Left ventricle myocardium inferior (tissue), 1 donor: Measurements from ENCODE around the gene NDUFAF5. TPM values are rescaled to one million over a fixed set of nuclear protein-coding genes. Genes with fewer than 3 reads are reported as not detected.

Source experiments
- DNase-seq: peaks from one replicate; pipeline ENCODE4 v3.0.0-alpha.2; 2020
- H3K27ac ChIP-seq: fragments of 200-600 bp; replicated peaks from 2 replicates; pipeline ENCODE4 v1.8.0; 2021
- H3K27me3 ChIP-seq: fragments of 200-600 bp; 2 replicates; pipeline ENCODE4 v1.8.0; 2021; ENCODE audit warnings: low read depth
- H3K36me3 ChIP-seq: fragments of 200-600 bp; 2 replicates; pipeline ENCODE4 v1.8.0; 2021
- H3K4me1 ChIP-seq: fragments of 200-600 bp; 2 replicates; pipeline ENCODE4 v1.8.0; 2021
- H3K4me3 ChIP-seq: fragments of 200-600 bp; 2 replicates; pipeline ENCODE4 v1.8.0; 2021; ENCODE audit warnings: mild to moderate bottlenecking, moderate library complexity
- H3K9me3 ChIP-seq: fragments of 200-600 bp; replicated peaks from 2 replicates; pipeline ENCODE4 v1.8.0; 2021
- intact Hi-C: fragments of 100-400 bp; cut with micrococcal nuclease; formaldehyde crosslinking; loops from one replicate; pipeline ENCODE4 v1.11.0; 2022
- total RNA-seq: library from RNA; stranded (reverse); fragmentation: NEBNext Ultra II Directional; extraction: Animal tissue kit (Norgen Biotek cat#: 25700); gene quantifications from one replicate; pipeline ENCODE4 v1.2.1, GENCODE V29; 2021
- TF ChIP-seq, protein P1 (sequence below): fragments of 200-600 bp; IDR thresholded peaks from 2 replicates; pipeline ENCODE4 v1.8.0; 2021; ENCODE audit warnings: antibody characterized with exemption, mild to moderate bottlenecking, borderline replicate concordance
- donor health status: DM: no; HTN: yes; CAD: no; lungs with severe emphysema.

The NDUFAF5 gene
- total RNA-seq, 1 donor from 2014 or later = 60.2 TPM

- TF ChIP-seq, protein P1, sequence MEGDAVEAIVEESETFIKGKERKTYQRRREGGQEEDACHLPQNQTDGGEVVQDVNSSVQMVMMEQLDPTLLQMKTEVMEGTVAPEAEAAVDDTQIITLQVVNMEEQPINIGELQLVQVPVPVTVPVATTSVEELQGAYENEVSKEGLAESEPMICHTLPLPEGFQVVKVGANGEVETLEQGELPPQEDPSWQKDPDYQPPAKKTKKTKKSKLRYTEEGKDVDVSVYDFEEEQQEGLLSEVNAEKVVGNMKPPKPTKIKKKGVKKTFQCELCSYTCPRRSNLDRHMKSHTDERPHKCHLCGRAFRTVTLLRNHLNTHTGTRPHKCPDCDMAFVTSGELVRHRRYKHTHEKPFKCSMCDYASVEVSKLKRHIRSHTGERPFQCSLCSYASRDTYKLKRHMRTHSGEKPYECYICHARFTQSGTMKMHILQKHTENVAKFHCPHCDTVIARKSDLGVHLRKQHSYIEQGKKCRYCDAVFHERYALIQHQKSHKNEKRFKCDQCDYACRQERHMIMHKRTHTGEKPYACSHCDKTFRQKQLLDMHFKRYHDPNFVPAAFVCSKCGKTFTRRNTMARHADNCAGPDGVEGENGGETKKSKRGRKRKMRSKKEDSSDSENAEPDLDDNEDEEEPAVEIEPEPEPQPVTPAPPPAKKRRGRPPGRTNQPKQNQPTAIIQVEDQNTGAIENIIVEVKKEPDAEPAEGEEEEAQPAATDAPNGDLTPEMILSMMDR = no peak
- no peaks in the 10 kb centered on the region for H3K27me3 ChIP-seq
- no peak overlapping the region for H3K4me3 ChIP-seq
- peaks cover 5% of the 10 kb centered on the region for H3K4me1 ChIP-seq
- peaks cover 22% of the 10 kb centered on the region for H3K36me3 ChIP-seq
- H3K27ac ChIP-seq = no peak overlapping the region
- intact Hi-C loops = no loop called here
- DNase-seq = no peak
- peaks cover 8% of the 10 kb centered on the region for H3K9me3 ChIP-seq
These were observed 37.0 kb downstream of the NDUFAF5 start for GRCh38 chr20:13821876-13822275.

- intact Hi-C loops = no loop called here
- H3K36me3 ChIP-seq = peaks cover 16% of the 10 kb centered on the region
- DNase-seq = no peak
These were observed 37.6 kb downstream of the NDUFAF5 start for GRCh38 chr20:13822459-13822858.

GRCh38 chr20:13824459-13824858 is 39.6 kb downstream of the NDUFAF5 start:
- no peak overlapping the region for H3K27ac ChIP-seq
- intact Hi-C loops = no loop called here
- H3K4me1 ChIP-seq = peaks cover 5% of the 10 kb centered on the region
- H3K36me3 ChIP-seq = peaks cover 4% of the 10 kb centered on the region
- H3K4me3 ChIP-seq = no peak overlapping the region
- peaks cover 8% of the 10 kb centered on the region for H3K9me3 ChIP-seq
- TF ChIP-seq, protein P1 = no peak
- no peaks in the 10 kb centered on the region for H3K27me3 ChIP-seq
- DNase-seq = no peak

More at GRCh38 chr20:13822459-13822858, 37.6 kb downstream of the NDUFAF5 start:
- Histone ChIP-seq H3K4me3 (no peak overlapping the region), H3K4me1 (peaks cover 5% of the 10 kb centered on the region), H3K27me3 (no peaks in the 10 kb centered on the region), H3K27ac (no peak overlapping the region), H3K9me3 (peaks cover 8% of the 10 kb centered on the region)
- TF ChIP-seq, protein P1 = no peak

GRCh38 chr20:13825465-13825864 is 40.6 kb downstream of the NDUFAF5 start:
- peaks cover 5% of the 10 kb centered on the region for H3K4me1 ChIP-seq
- intact Hi-C loops = no loop called here
- peaks cover 4% of the 10 kb centered on the region for H3K36me3 ChIP-seq
- TF ChIP-seq, protein P1 = no peak
- H3K9me3 ChIP-seq = peaks cover 8% of the 10 kb centered on the region
- no peak overlapping the region for H3K4me3 ChIP-seq
- H3K27me3 ChIP-seq = no peaks in the 10 kb centered on the region
- no peak overlapping the region for H3K27ac ChIP-seq
- no peak for DNase-seq

- TF ChIP-seq, protein P1 = no peak
- H3K4me3 ChIP-seq = no peak overlapping the region
- no peak overlapping the region for H3K27ac ChIP-seq
- no peaks in the 10 kb centered on the region for H3K9me3 ChIP-seq
- DNase-seq = no peak
- H3K36me3 ChIP-seq = no peaks in the 10 kb centered on the region
- H3K4me1 ChIP-seq = no peaks in the 10 kb centered on the region
- H3K27me3 ChIP-seq = peaks cover under 1% of the 10 kb centered on the region
- intact Hi-C loops = no loop called here
These were observed 46.6 kb downstream of the NDUFAF5 start for GRCh38 chr20:13831476-13831875.
